Erythroblast (primary cell): ENCODE results near the gene EFNA3.

Source experiments
- GATA1 ChIP-seq: IDR thresholded peaks from 2 replicates; pipeline ENCODE4 v1.6.1; 2011; ENCODE audit warnings: low read depth, mild to moderate bottlenecking, control low read depth, low read length, moderate library complexity
- POLR2A ChIP-seq: IDR thresholded peaks from 2 replicates; pipeline ENCODE4 v1.6.1; 2011; ENCODE audit warnings: mild to moderate bottlenecking, low read length

- no peak for TF ChIP-seq POLR2A
- TF ChIP-seq GATA1, result no peak
Measured at GRCh38 chr1:155073377-155074242, 5.0 kb upstream of the EFNA3 start.
